ENCODE results near the gene STING1. TPM values are rescaled to one million over a fixed set of nuclear protein-coding genes. Genes with fewer than 3 reads are reported as not detected.

Gene STING1
- total RNA-seq = 51.1 and 52.0 TPM in 2 replicates

GRCh38 chr5:139482050-139482889, at the start of gene STING1:
Gene STING1, minus strand, starts transcription at chr5:139482758. Its CDS starts 1,054 bp downstream, at chr5:139481704.

GRCh38 chr5:139470821-139471300, 11.7 kb downstream of the STING1 start, which contains the start of gene SMIM33:
Gene SMIM33, plus strand, starts transcription at chr5:139471004. Its CDS starts 118 bp downstream, at chr5:139471122.

DNA sequence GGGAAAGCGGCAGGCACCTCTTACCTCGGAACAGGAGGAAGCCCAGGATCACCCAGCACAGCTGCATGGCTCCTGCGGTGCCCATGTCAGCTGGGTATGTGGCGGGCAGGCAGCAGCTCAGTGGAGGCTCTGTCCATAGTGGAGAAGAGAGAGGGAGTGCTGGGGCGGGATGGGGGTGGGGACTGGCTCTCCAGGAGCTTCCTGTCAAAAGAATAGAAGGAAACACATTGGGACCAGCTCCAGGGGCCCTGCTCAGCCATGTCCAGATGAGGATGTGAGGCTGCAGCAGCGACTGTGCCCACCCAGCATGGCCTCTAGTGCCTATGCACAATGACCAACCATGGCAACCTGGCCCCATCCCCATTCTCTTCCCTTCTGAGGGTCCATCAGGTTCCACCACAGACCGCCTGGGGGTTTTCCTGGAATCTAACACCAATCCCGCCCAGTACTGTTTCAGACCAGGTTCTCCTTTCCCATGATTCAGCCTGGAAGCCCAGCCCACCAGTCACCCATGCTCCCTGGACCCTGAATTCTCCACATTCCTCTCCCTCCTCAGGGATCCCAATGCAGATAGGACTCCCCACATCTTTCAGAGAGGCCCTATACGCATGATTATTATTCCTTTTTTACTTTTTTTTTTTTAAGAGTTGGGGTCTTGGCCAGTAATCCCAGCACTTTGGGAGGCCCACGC, 19.8 kb downstream of the STING1 start, which contains the start of gene ECSCR:
Gene ECSCR (minus strand): TSS at position 158 of the 691 bp plus-strand sequence. CDS start 73 bp downstream, at position 85.

GRCh38 chr5:139439013-139439903, 43.3 kb downstream of the STING1 start, which contains the start of gene DNAJC18:
Gene DNAJC18, minus strand, starts transcription at chr5:139439525. Its CDS starts 80 bp downstream, at chr5:139439445.

Other genes with a start within 250 kb of the STING1 start
- gene MATR3, start 189.0 kb downstream of the STING1 start, total RNA-seq = 209 and 287 TPM in 2 replicates
- 109 and 179 TPM in 2 replicates for gene PAIP2, start 140.9 kb downstream of the STING1 start, total RNA-seq
- gene SLC23A1, start 99.5 kb downstream of the STING1 start, total RNA-seq = not detected in 2 replicates
- 0.32 and 0.46 TPM in 2 replicates for gene MZB1, start 92.8 kb downstream of the STING1 start, total RNA-seq
- 0.61 and 0.65 TPM in 2 replicates for gene PROB1, start 87.7 kb downstream of the STING1 start, total RNA-seq
- gene SPATA24, start 78.7 kb downstream of the STING1 start, total RNA-seq = 10.1 and 14.4 TPM in 2 replicates
- gene DNAJC18, start 43.2 kb downstream of the STING1 start, total RNA-seq = 7.6 and 8.4 TPM in 2 replicates
- gene ECSCR, start 20.0 kb downstream of the STING1 start, total RNA-seq = 312 and 378 TPM in 2 replicates
- gene SMIM33, start 11.8 kb downstream of the STING1 start, total RNA-seq = under 0.01 TPM in 1 of 2 replicates, not detected in the other
- gene UBE2D2, start 78.6 kb upstream of the STING1 start, total RNA-seq = 56.1 and 66.3 TPM in 2 replicates
- 17.9 and 27.7 TPM in 2 replicates for gene CXXC5, start 165.6 kb upstream of the STING1 start, total RNA-seq